ENCODE data around the gene UMODL1.

Gene UMODL1

GRCh38 chr21:42127164-42128150, 56.3 kb downstream of the UMODL1 start:
- ATAC-seq: no peak
- Mint-ChIP-seq H3K27me3 (peaks cover 39% of the 10 kb centered on the region), H3K27ac (no peak overlapping the region), H3K9me3 (no peaks in the 10 kb centered on the region), H3K4me3 (no peak overlapping the region), H3K4me1 (peaks cover 19% of the 10 kb centered on the region)
- no peak for DNase-seq

DNA sequence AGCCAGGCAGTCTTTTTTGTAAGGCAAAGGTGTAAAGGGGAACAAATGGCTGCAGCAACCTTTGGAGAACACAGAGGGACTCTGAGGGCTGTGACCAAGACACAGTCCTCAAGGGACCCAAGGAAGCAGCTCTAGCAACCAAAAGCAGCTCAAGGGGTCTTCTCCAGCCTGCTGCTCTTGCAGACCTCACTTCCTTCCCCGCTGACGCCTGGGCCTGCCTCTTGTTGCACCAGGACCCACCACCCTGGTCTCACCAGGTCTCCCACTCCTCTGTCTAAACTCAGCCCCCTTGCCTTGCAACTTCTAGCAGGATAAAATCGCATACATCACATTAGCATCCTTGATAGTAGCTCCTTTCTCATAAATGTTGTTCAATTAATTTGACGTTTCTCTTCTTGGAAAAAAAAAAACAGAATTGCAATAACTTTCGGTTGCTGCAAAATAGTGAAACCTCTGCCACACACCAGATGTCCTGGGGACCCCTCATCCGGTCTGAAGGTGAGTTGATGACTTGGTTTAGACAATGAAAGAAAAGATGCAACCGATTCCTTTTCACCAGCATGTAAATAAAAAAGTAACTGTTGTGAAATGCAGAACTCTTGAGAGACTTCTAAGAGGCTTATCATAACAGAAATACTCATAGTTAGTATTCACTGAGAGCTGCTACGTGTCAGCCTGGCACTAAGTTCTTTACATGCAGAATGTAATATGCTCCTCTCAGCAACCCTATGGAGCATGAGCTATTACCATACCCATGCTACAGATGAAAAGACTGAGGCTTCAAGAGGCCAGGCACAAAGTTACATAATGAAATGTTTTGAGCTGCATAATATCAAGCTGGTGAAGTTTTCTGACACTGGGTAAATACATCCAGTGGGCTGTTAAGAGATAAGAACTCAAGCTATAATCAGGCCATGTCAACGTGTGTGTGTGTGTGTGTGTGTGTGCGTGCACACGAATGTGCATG, 58.5 kb downstream of the UMODL1 start:
- DNase-seq (no peak), ATAC-seq (peak; percentile 64)
- Mint-ChIP-seq H3K27ac (peak overlapping the region in 1 of 2 donors; percentile 10), H3K9me3 (no peaks in the 10 kb centered on the region), H3K4me1 (peaks cover 13% of the 10 kb centered on the region), H3K4me3 (peak overlapping the region; percentile 43 to 45), H3K27me3 (peaks cover 17% of the 10 kb centered on the region)

DNA sequence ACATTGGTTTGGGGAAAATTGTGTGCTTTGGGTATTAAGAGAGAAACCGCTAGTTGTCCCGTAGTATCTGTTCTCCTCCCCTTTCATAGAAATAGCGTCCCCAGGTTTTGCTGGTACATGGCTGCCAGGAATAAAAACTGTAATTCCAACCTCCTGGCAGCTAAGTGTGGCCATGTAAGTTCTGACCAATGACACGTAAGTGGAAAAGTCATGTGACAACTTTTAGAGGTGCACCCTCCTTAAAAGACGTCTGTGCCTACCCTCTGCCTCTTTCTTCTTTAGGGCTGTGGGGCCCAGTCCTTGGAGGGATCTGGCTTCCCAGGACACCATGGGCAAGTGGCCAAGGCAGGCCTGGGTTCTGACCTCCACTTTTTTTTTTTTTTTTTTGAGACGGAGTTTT, 59.3 kb downstream of the UMODL1 start:
- no peak for ATAC-seq
- no peak overlapping the region for H3K27ac Mint-ChIP-seq

DNA sequence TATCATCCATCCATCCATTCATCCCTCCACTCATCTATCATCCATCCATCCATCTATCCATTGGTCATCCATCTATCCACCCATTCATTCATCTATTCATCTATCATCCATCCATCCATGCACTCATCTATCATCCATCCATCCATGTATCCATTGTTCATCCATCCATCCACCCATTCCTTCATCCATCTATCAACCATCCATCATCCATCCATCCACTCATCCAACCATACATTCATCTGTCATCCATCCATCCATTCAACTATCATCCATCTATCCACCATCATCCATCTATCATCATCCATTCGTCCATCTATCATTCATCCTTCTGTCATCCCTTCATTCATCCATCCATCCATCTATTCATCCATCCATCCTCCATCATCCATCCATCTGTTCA, 61.1 kb downstream of the UMODL1 start:
- Mint-ChIP-seq H3K4me3 (no peak overlapping the region), H3K27ac (no peak overlapping the region), H3K4me1 (no peaks in the 10 kb centered on the region), H3K27me3 (no peaks in the 10 kb centered on the region), H3K9me3 (no peaks in the 10 kb centered on the region)
- DNase-seq: no peak
- ATAC-seq: no peak

More for the DNA sequence above, 59.3 kb downstream of the UMODL1 start:
- Mint-ChIP-seq H3K4me1 (peaks cover 5% of the 10 kb centered on the region), H3K27me3 (peaks cover 9% of the 10 kb centered on the region), H3K9me3 (no peaks in the 10 kb centered on the region), H3K4me3 (no peak overlapping the region)
- no peak for DNase-seq

DNA sequence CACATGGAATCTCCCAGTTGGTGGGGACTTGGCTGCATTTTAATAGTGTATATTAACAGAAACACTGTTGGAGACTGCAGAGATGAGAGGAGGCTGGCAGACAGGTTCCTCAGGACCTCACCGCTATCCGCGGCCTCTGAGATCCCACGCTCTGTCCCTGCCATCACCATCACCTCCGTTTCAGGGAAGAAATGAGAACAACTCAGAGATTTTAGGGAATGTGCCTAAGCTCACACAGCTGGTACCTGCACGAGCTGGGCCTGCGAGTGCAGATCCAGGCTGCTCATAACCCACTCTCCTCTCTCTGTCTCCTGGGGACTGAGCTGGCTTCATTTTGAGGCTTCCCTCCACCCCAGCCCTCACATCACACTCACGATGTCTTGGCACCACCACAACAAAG, 62.0 kb downstream of the UMODL1 start:
- Mint-ChIP-seq H3K27ac (no peak overlapping the region), H3K4me1 (peaks cover 8% of the 10 kb centered on the region), H3K27me3 (no peaks in the 10 kb centered on the region), H3K4me3 (no peak overlapping the region), H3K9me3 (no peaks in the 10 kb centered on the region)
- DNase-seq (no peak), ATAC-seq (no peak)

GRCh38 chr21:42135386-42136052, 64.4 kb downstream of the UMODL1 start:
- no peaks in the 10 kb centered on the region for H3K9me3 Mint-ChIP-seq
- no peaks in the 10 kb centered on the region for H3K27me3 Mint-ChIP-seq
- H3K4me3 Mint-ChIP-seq: no peak overlapping the region
- DNase-seq: no peak
- ATAC-seq: no peak
- peaks cover 8% of the 10 kb centered on the region for H3K4me1 Mint-ChIP-seq
- H3K27ac Mint-ChIP-seq: peak overlapping the region in 1 of 2 donors; percentile 43

DNA sequence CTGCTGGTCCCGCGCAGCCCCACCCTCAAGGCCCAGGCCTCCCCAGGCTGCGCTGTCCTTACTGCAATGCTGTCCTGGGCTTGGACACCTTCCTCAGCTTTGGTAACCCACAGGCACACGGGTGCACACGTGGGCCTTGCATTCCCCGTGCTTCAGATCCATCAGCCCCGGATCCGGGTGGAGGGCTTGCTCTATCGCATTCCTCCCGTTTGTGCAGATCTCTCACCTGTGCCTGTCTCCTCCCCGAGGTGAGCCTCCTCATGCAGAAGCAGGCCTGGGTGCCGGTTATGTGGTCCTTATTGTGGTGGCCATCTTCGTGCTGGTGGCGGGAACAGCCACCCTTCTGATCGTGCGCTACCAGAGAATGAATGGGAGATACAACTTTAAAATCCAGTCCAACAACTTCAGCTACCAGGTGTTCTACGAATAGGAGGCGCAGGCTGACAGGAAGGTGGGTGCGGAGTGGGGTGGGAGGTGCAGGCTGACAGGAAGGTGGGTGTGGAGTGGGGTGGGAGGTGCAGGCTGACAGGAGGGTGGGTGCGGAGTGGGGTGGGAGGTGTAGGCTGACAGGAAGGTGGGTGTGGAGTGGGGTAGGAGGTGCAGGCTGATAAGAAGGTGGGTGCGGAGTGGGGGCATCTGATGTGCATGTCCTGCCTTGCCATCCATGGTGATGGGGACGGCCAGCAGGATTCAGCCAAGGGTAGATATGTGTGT, 66.2 kb downstream of the UMODL1 start:
- ATAC-seq (peak; percentile 54), DNase-seq (no peak)
- peak overlapping the region in 1 of 2 donors; percentile 57 for H3K27ac Mint-ChIP-seq
- H3K4me1 Mint-ChIP-seq: peaks cover 9% of the 10 kb centered on the region
- no peak overlapping the region for H3K4me3 Mint-ChIP-seq
- no peaks in the 10 kb centered on the region for H3K9me3 Mint-ChIP-seq
- no peaks in the 10 kb centered on the region for H3K27me3 Mint-ChIP-seq

- Mint-ChIP-seq H3K9me3 (no peaks in the 10 kb centered on the region), H3K27me3 (no peaks in the 10 kb centered on the region), H3K27ac (no peak overlapping the region), H3K4me3 (no peak overlapping the region), H3K4me1 (peaks cover 18% of the 10 kb centered on the region)
- ATAC-seq (no peak), DNase-seq (no peak)
These were observed 69.2 kb downstream of the UMODL1 start for GRCh38 chr21:42140196-42140934.

GRCh38 chr21:42141643-42142042, 70.5 kb downstream of the UMODL1 start:
- Mint-ChIP-seq H3K27ac (peak overlapping the region in 1 of 2 donors; percentile 60), H3K9me3 (no peaks in the 10 kb centered on the region)
- no peak for ATAC-seq

DNA sequence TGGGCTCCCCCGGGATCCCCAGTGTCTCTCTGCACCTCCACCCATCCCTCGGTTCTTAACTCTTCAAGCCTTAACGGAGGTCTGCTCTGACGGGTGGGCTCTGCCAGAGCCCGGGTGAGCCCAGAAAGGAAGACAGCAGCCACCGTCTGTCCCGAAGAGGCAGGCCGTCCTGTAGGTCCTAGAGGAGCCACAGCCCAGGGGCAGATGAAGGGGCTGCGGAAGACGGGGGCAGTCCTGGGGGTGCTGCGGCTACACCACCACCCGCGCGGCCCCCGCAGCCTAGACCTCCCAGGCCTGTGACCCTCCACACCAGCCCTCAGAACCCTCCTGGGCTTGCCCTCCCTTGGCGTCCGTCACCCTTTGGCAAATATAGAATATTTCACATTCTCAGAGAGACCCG, 71.0 kb downstream of the UMODL1 start:
- Mint-ChIP-seq H3K9me3 (no peaks in the 10 kb centered on the region), H3K27me3 (no peaks in the 10 kb centered on the region), H3K4me1 (peaks cover 31% of the 10 kb centered on the region), H3K27ac (peak overlapping the region in 1 of 2 donors; percentile 60), H3K4me3 (no peak overlapping the region)
- no peak for ATAC-seq
- no peak for DNase-seq

More at GRCh38 chr21:42141643-42142042, 70.5 kb downstream of the UMODL1 start:
- Mint-ChIP-seq H3K4me1 (peaks cover 31% of the 10 kb centered on the region), H3K27me3 (no peaks in the 10 kb centered on the region), H3K4me3 (no peak overlapping the region)
- no peak for DNase-seq

GRCh38 chr21:42142627-42143026, 71.5 kb downstream of the UMODL1 start:
- no peak for ATAC-seq
- Mint-ChIP-seq H3K27me3 (no peaks in the 10 kb centered on the region), H3K9me3 (no peaks in the 10 kb centered on the region), H3K27ac (no peak overlapping the region), H3K4me1 (peaks cover 27% of the 10 kb centered on the region), H3K4me3 (no peak overlapping the region)
- no peak for DNase-seq

GRCh38 chr21:42143111-42143510, 72.0 kb downstream of the UMODL1 start:
- no peak for DNase-seq
- peaks cover 24% of the 10 kb centered on the region for H3K4me1 Mint-ChIP-seq
- H3K9me3 Mint-ChIP-seq: no peaks in the 10 kb centered on the region
- no peaks in the 10 kb centered on the region for H3K27me3 Mint-ChIP-seq
- no peak overlapping the region for H3K4me3 Mint-ChIP-seq
- no peak for ATAC-seq
- H3K27ac Mint-ChIP-seq: no peak overlapping the region

- peaks cover 24% of the 10 kb centered on the region for H3K4me1 Mint-ChIP-seq
- ATAC-seq: no peak
- no peak overlapping the region for H3K4me3 Mint-ChIP-seq
- no peaks in the 10 kb centered on the region for H3K9me3 Mint-ChIP-seq
- no peaks in the 10 kb centered on the region for H3K27me3 Mint-ChIP-seq
- no peak for DNase-seq
- H3K27ac Mint-ChIP-seq: peak overlapping the region in 1 of 2 donors; percentile 30
These were observed 73.1 kb downstream of the UMODL1 start for GRCh38 chr21:42144221-42144620.
